HG02642 (cell line): ENCODE results near the gene FGL2.
A peak's percentile ranks its signal among the peaks of the same experiment; 100 is the strongest.
"Not testable (repeated sequence)": the region's sequence is repeated elsewhere in the genome, so short reads cannot be mapped to it uniquely, and the experiment has no call there.

Experiments
- ATAC-seq: cut with Tn5 transposase; IDR thresholded peaks from one replicate; pipeline ENCODE4 v1.9.1; 2021; ENCODE audit warnings: mild to moderate bottlenecking; ENCODE audit not compliant: unreplicated experiment, poor library complexity

Gene FGL2

GRCh38 chr7:77217474-77218185 is 18.0 kb upstream of the FGL2 start:
- ATAC-seq, result no peak

GRCh38 chr7:77216181-77216845 is 16.7 kb upstream of the FGL2 start:
- ATAC-seq, result no peak

GRCh38 chr7:77209479-77210139 is 10.0 kb upstream of the FGL2 start:
- no peak for ATAC-seq

- no peak for ATAC-seq
These were observed 8.8 kb upstream of the FGL2 start for GRCh38 chr7:77208416-77208815.

GRCh38 chr7:77205706-77206105 is 6.1 kb upstream of the FGL2 start:
- ATAC-seq, result no peak

GRCh38 chr7:77202481-77202976 is 2.9 kb upstream of the FGL2 start:
- peak; percentile 94 for ATAC-seq

- ATAC-seq, result no peak
These were observed 923 bp upstream of the FGL2 start for GRCh38 chr7:77200542-77200941.

- no peak for ATAC-seq
These were observed 2.5 kb downstream of the FGL2 start for GRCh38 chr7:77197141-77197540.

- no peak for ATAC-seq
These were observed 10.7 kb downstream of the FGL2 start for GRCh38 chr7:77188731-77189437.

GRCh38 chr7:77185866-77186265 is 13.8 kb downstream of the FGL2 start:
- ATAC-seq, result no peak

- no peak for ATAC-seq
These were observed 14.6 kb downstream of the FGL2 start for GRCh38 chr7:77184990-77185389.

GRCh38 chr7:77184463-77184862 is 15.2 kb downstream of the FGL2 start:
- no peak for ATAC-seq

- ATAC-seq, result no peak
These were observed 17.4 kb downstream of the FGL2 start for GRCh38 chr7:77182261-77182660.

GRCh38 chr7:77181734-77182133 is 17.9 kb downstream of the FGL2 start:
- ATAC-seq, result no peak

- ATAC-seq, result no peak
These were observed 18.5 kb downstream of the FGL2 start for GRCh38 chr7:77181015-77181595.

- not testable (repeated sequence) for ATAC-seq
These were observed 21.6 kb downstream of the FGL2 start for GRCh38 chr7:77178024-77178423.

- ATAC-seq, result not testable (repeated sequence)
These were observed 22.2 kb downstream of the FGL2 start for GRCh38 chr7:77177321-77177904.

GRCh38 chr7:77175274-77175800 is 24.3 kb downstream of the FGL2 start:
- peak; percentile 64 for ATAC-seq

GRCh38 chr7:77174418-77174817 is 25.2 kb downstream of the FGL2 start:
- not testable (repeated sequence) for ATAC-seq
